Stomach (tissue), 4 donors: ENCODE data around the gene MOB3B.

Source experiments
- EP300 ChIP-seq: sonication (generic); formaldehyde crosslinking; IDR thresholded peaks from one replicate; pipeline ENCODE4 v1.6.1; 2017; ENCODE audit warnings: antibody characterized with exemption
- POLR2A ChIP-seq, 4 donors: fragments of 450-650 bp; IDR thresholded peaks; one replicate each; pipeline ENCODE4 v1.6.1; 2016; ENCODE audit warnings: antibody characterized with exemption in 4 of 4, control low read depth in 2 of 4, mild to moderate bottlenecking in 1 of 4, moderate library complexity in 1 of 4
- TF ChIP-seq, protein P1 (sequence below), 7 experiments: fragments of 450-650 bp in 4 of 7; fragments of 200-600 bp in 3 of 7; sonication (generic) in 3 of 7; IDR thresholded peaks; one replicate each; pipeline ENCODE4 v1.5.1; 2016 to 2019; ENCODE audit warnings: antibody characterized with exemption in 7 of 7, control low read depth in 2 of 7, mild to moderate bottlenecking in 1 of 7

DNA sequence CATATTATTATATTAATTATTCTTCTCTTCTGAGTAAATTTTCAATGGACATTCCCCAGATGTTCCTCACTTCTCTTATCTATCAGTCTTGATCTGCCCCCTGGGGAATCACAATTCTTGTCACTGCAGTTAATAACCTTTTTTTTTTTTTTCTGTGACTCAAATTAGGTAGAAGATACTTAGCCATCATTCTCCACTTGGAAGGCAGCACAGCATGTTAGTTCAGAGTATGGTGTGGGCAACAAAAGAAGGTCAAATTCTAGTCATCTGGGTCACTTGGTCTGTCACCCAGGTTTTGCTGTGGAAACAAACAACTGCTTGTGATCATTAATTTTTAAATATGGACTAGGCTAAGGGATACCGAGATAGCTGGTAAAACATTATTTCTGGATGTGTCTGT lies 8.1 kb upstream of the MOB3B start:
- TF ChIP-seq, protein P1, sequence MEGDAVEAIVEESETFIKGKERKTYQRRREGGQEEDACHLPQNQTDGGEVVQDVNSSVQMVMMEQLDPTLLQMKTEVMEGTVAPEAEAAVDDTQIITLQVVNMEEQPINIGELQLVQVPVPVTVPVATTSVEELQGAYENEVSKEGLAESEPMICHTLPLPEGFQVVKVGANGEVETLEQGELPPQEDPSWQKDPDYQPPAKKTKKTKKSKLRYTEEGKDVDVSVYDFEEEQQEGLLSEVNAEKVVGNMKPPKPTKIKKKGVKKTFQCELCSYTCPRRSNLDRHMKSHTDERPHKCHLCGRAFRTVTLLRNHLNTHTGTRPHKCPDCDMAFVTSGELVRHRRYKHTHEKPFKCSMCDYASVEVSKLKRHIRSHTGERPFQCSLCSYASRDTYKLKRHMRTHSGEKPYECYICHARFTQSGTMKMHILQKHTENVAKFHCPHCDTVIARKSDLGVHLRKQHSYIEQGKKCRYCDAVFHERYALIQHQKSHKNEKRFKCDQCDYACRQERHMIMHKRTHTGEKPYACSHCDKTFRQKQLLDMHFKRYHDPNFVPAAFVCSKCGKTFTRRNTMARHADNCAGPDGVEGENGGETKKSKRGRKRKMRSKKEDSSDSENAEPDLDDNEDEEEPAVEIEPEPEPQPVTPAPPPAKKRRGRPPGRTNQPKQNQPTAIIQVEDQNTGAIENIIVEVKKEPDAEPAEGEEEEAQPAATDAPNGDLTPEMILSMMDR (IDR thresholded peaks at IDR 0.05), result no peak
- no peak for TF ChIP-seq POLR2A (IDR thresholded peaks at IDR 0.05)
- TF ChIP-seq EP300, result no peak
